Gastroesophageal sphincter (tissue), 3 donors: ENCODE data around the gene KCNQ1OT1.

Experiments used
- EP300 ChIP-seq: sonication (generic); formaldehyde crosslinking; IDR thresholded peaks from one replicate; pipeline ENCODE4 v1.6.1; 2017; ENCODE audit warnings: antibody characterized with exemption, mild to moderate bottlenecking
- POLR2A ChIP-seq, 2 donors: fragments of 450-650 bp; IDR thresholded peaks; one replicate each; pipeline ENCODE4 v1.6.1; 2017; ENCODE audit warnings: antibody characterized with exemption in 2 of 2, mild to moderate bottlenecking in 2 of 2, moderate library complexity in 1 of 2
- POLR2AphosphoS5 ChIP-seq: sonication (generic); formaldehyde crosslinking; IDR thresholded peaks from one replicate; pipeline ENCODE4 v1.6.1; 2017; ENCODE audit warnings: antibody characterized with exemption
- TF ChIP-seq, protein P1 (sequence below), 4 experiments: fragments of 200-600 bp in 2 of 4; fragments of 450-650 bp in 2 of 4; sonication (generic) in 1 of 4; IDR thresholded peaks; one replicate each; pipeline ENCODE4 v1.5.1; 2017 to 2019; ENCODE audit warnings: antibody characterized with exemption in 4 of 4, mild to moderate bottlenecking in 2 of 4, moderate library complexity in 2 of 4

DNA sequence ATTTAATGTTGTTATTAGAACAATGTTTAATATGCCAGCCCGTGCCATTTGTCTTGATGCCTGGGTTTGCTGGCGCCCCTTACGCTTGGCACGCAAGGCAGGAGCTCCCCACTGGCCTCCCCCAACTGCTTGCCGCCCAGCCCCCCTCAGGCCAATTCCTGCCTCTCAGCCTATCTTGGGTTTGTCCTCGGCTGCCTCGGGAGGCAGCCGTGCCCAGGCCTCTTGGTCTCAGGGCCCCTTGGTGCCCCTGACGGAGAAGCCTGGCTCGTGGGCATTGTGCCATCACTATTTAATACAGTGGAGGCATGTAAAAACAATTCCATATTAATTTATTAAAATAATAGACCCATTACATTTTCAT is 119.8 kb downstream of the KCNQ1OT1 start:
- TF ChIP-seq POLR2A (IDR thresholded peaks at IDR 0.05) (no peak), EP300 (no peak), POLR2AphosphoS5 (no peak)
- TF ChIP-seq, protein P1, sequence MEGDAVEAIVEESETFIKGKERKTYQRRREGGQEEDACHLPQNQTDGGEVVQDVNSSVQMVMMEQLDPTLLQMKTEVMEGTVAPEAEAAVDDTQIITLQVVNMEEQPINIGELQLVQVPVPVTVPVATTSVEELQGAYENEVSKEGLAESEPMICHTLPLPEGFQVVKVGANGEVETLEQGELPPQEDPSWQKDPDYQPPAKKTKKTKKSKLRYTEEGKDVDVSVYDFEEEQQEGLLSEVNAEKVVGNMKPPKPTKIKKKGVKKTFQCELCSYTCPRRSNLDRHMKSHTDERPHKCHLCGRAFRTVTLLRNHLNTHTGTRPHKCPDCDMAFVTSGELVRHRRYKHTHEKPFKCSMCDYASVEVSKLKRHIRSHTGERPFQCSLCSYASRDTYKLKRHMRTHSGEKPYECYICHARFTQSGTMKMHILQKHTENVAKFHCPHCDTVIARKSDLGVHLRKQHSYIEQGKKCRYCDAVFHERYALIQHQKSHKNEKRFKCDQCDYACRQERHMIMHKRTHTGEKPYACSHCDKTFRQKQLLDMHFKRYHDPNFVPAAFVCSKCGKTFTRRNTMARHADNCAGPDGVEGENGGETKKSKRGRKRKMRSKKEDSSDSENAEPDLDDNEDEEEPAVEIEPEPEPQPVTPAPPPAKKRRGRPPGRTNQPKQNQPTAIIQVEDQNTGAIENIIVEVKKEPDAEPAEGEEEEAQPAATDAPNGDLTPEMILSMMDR (IDR thresholded peaks at IDR 0.05), result no peak
